Measurements from ENCODE around the gene LUC7L2. TPM values are rescaled to one million over a fixed set of nuclear protein-coding genes. Genes with fewer than 3 reads are reported as not detected.

Gene LUC7L2
- total and polyA plus RNA-seq, 2 of the 8 experiments (the other 6 are each of a cell fraction or from before 2014, with no cell fraction given), result 22.9 to 67.8 TPM

- H2BK120ac ChIP-seq (replicated peaks; ENCODE audit: low read depth, low read length), result no peak overlapping the region
- DNase-seq (ENCODE audit: low read depth in 1 of 2, low spot score in 2 of 2), result no peak
- no peak overlapping the region for H3K27ac ChIP-seq (ENCODE audit: low read depth, low read length)
- no peak overlapping the region for H4K8ac ChIP-seq (ENCODE audit: extremely low read depth, insufficient read depth, low read length)
- 98% methylated on average over 15 of the region's 15 CpGs; no CpG with 5 or more reads in 1 of the 2 experiments for WGBS, 2 experiments (ENCODE audit: extremely low coverage in 1 of 2, insufficient coverage in 1 of 2, insufficient read length in 1 of 2, insufficient replicate concordance in 2 of 2, low coverage in 1 of 2, low lambda C conversion rate in 2 of 2, missing lambda C conversion rate in 1 of 2)
- no peak overlapping the region for H3K4ac ChIP-seq (replicated peaks; ENCODE audit: insufficient read length, low read depth, low read length)
- H4K20me1 ChIP-seq (replicated peaks in 1 of 2; ENCODE audit: control insufficient read depth in 1 of 2, insufficient read depth in 2 of 2, low read length in 2 of 2), result peaks cover 2% of the 10 kb centered on the region in 2 experiments
- TF ChIP-seq HDAC2 (IDR thresholded peaks at IDR 0.05; ENCODE audit: borderline replicate concordance in 1 of 2, low read depth in 2 of 2, low read length in 2 of 2) (no peak), SAP30 (IDR thresholded peaks at IDR 0.05; ENCODE audit: insufficient read depth, insufficient replicate concordance, low read length) (no peak), RNF2 (IDR thresholded peaks at IDR 0.05; ENCODE audit: borderline replicate concordance, low read depth, low read length, missing control alignments, poor library complexity, severe bottlenecking) (no peak), CTBP2 (IDR thresholded peaks at IDR 0.05; ENCODE audit: borderline replicate concordance, insufficient read depth, insufficient read length, low read length) (no peak), TBP (IDR thresholded peaks at IDR 0.05; ENCODE audit: low read depth, low read length) (no peak), EGR1 (IDR thresholded peaks at IDR 0.05; ENCODE audit: borderline replicate concordance, low read depth, low read length) (no peak), BCL11A (IDR thresholded peaks at IDR 0.05; ENCODE audit: low read depth in 2 of 2, low read length in 2 of 2) (no peak), ASH2L (IDR thresholded peaks at IDR 0.05; ENCODE audit: low read length) (no peak), BACH1 (IDR thresholded peaks at IDR 0.05; ENCODE audit: low read length) (no peak)
- no peak overlapping the region for H3K23ac ChIP-seq (ENCODE audit: insufficient read length)
- no peak overlapping the region for H3K14ac ChIP-seq (ENCODE audit: insufficient read length)
- no peak overlapping the region for H3K4me3 ChIP-seq (ENCODE audit: extremely low read depth in 1 of 4, insufficient read depth in 2 of 4, low read depth in 3 of 4, low read length in 4 of 4)
- H2BK12ac ChIP-seq (ENCODE audit: low read depth, low read length), result no peak overlapping the region
- 0 out of 2 replicates have a peak, but pooled peaks cover 1% of the 10 kb centered on the region for H3K23me2 ChIP-seq (ENCODE audit: low read depth, low read length)
- H3K9me3 ChIP-seq (ENCODE audit: insufficient read depth in 2 of 2, low read depth in 1 of 2, low read length in 1 of 2), result no peaks in the 10 kb centered on the region
- H2BK20ac ChIP-seq (ENCODE audit: low read length), result no peak overlapping the region
- no peak overlapping the region for H4K91ac ChIP-seq (replicated peaks; ENCODE audit: insufficient read length, low read length)
- no peak for FAIRE-seq
- no peak overlapping the region for H2AFZ ChIP-seq (ENCODE audit: low read length)
- H3K79me2 ChIP-seq (ENCODE audit: control insufficient read depth in 1 of 2, insufficient read depth in 2 of 2, low read length in 2 of 2), result no peaks in the 10 kb centered on the region
- no peak overlapping the region for H2AK5ac ChIP-seq (ENCODE audit: low read depth, low read length)
- no peaks in the 10 kb centered on the region for H3K79me1 ChIP-seq (ENCODE audit: low read depth, low read length)
- CTCF ChIA-PET (ENCODE audit: partially characterized antibody), result interaction anchor here (2.0 kb wide), 1 partner anchor 17 kb away, joined by 12 read pairs; no protein-coding TSS in a partner anchor
- no peak overlapping the region for H2BK5ac ChIP-seq (ENCODE audit: low read depth, low read length)
- H3K27me3 ChIP-seq (replicated peaks in 1 of 4; ENCODE audit: control insufficient read depth in 3 of 4, extremely low read depth in 1 of 4, insufficient read depth in 3 of 4, low read length in 3 of 4), result no peaks in the 10 kb centered on the region
- peaks cover 0 to 74% (median 31%) of the 10 kb centered on the region in 4 experiments for H3K36me3 ChIP-seq (ENCODE audit: control insufficient read depth in 2 of 4, insufficient read depth in 4 of 4, low read length in 3 of 4)
- no peak overlapping the region for H3K9ac ChIP-seq (replicated peaks in 1 of 4; ENCODE audit: extremely low read depth in 1 of 4, low read depth in 3 of 4, low read length in 3 of 4)
- POLR2A ChIA-PET (ENCODE audit: partially characterized antibody), result interaction anchor here (0.7 kb wide), 1 partner anchor 13 kb away, joined by 3 read pairs; no protein-coding TSS in a partner anchor
- H3K4me1 ChIP-seq (replicated peaks in 1 of 4; ENCODE audit: control insufficient read depth in 3 of 4, insufficient read depth in 4 of 4, low read length in 3 of 4), result no peaks in the 10 kb centered on the region
- H4K5ac ChIP-seq (ENCODE audit: insufficient read length, low read depth, low read length), result no peak overlapping the region
- no peak overlapping the region for H3K4me2 ChIP-seq (ENCODE audit: insufficient read depth in 1 of 2, low read depth in 2 of 2, low read length in 2 of 2)
- H2BK15ac ChIP-seq (ENCODE audit: low read length), result no peak overlapping the region
- H3K18ac ChIP-seq (ENCODE audit: extremely low read depth, low read length), result no peak overlapping the region
- H3K56ac ChIP-seq (replicated peaks; ENCODE audit: insufficient read length, low read depth, low read length), result no peak overlapping the region
Measured at GRCh38 chr7:139417478-139417877, 57.8 kb downstream of the LUC7L2 start.

Measured in H1 (cell line).